Panc1 (cell line): ENCODE results near the gene SMARCA1. TPM values are rescaled to one million over a fixed set of nuclear protein-coding genes. Genes with fewer than 3 reads are reported as not detected.

Experiments used
- ATAC-seq: fragments of 200-7000 bp; cut with Tn5 transposase; 2 replicates; pipeline ENCODE4 v1.9.1; 2020; ENCODE audit warnings: mild to moderate bottlenecking, moderate library complexity
- BruUV-seq: library from RNA; stranded (reverse); fragments of 400-500 nt; replicated peaks from 2 replicates; lab custom pipeline; 2021; lab: Mats Ljungman, UMichigan
- CTCF ChIA-PET: fragments of 300-600 bp; sonication (Branson Sonifier 250); formaldehyde crosslinking; loops from one replicate; lab custom pipeline; 2022; ENCODE audit warnings: antibody characterized with exemption; lab: Charles Lee
- POLR2A ChIA-PET: fragments of 300-600 bp; sonication (Branson Sonifier 250); formaldehyde crosslinking; loops from one replicate; lab custom pipeline; 2022; ENCODE audit warnings: antibody characterized with exemption; lab: Charles Lee
- DNase-seq: peaks from one replicate; pipeline ENCODE4 v3.0.0-alpha.2; 2010; ENCODE audit warnings: low read depth, low spot score
- H3K27ac ChIP-seq: 2 replicates; pipeline ENCODE4 v1.5.1; 2011; ENCODE audit warnings: mild to moderate bottlenecking, low read length, inconsistent platforms
- H3K27me3 ChIP-seq: fragments of 200-500 bp; sonication (Bioruptor generic); 2 replicates; pipeline ENCODE4 v1.6.0; 2014; ENCODE audit warnings: low read length, inconsistent platforms; ENCODE audit not compliant: control insufficient read depth, insufficient read depth
- H3K36me3 ChIP-seq: fragments of 200-500 bp; sonication (Bioruptor generic); 2 replicates; pipeline ENCODE4 v1.5.1; 2014; ENCODE audit warnings: inconsistent platforms, mild to moderate bottlenecking, low read length, moderate library complexity; ENCODE audit not compliant: control insufficient read depth, insufficient read depth
- H3K4me1 ChIP-seq: 2 replicates; pipeline ENCODE4 v1.5.1; 2011; ENCODE audit warnings: inconsistent platforms, mild to moderate bottlenecking, low read length, moderate library complexity; ENCODE audit not compliant: control insufficient read depth, insufficient read depth
- H3K4me3 ChIP-seq, 2 experiments: 2 replicates each; pipeline ENCODE4 v1.5.1; 2011 to 2012; ENCODE audit warnings: low read depth in 2 of 2, low read length in 2 of 2, mild to moderate bottlenecking in 2 of 2, inconsistent platforms in 1 of 2, moderate library complexity in 1 of 2
- H3K9me3 ChIP-seq: fragments of 200-500 bp; sonication (Bioruptor generic); 2 replicates; pipeline ENCODE4 v1.5.1; 2014; ENCODE audit warnings: low read depth, mild to moderate bottlenecking, inconsistent platforms, low read length, moderate library complexity; ENCODE audit not compliant: control insufficient read depth, insufficient read depth
- POLR2AphosphoS5 ChIP-seq: IDR thresholded peaks from 2 replicates; pipeline ENCODE4 v1.6.1; 2012; ENCODE audit warnings: mild to moderate bottlenecking, low read depth, low read length, moderate library complexity
- SIN3A ChIP-seq: IDR thresholded peaks from 2 replicates; pipeline ENCODE4 v1.6.1; 2012; ENCODE audit warnings: low read depth, mild to moderate bottlenecking, low read length, moderate library complexity, borderline replicate concordance; ENCODE audit not compliant: insufficient read depth
- TCF7L2 ChIP-seq: IDR thresholded peaks from 2 replicates; pipeline ENCODE4 v1.6.1; 2011; ENCODE audit warnings: mild to moderate bottlenecking, low read depth, low read length, inconsistent platforms
- in situ Hi-C: cut with HindIII; loops from 2 replicates; pipeline ENCODE4 v1.10.0; 2016; ENCODE audit warnings: low sequenced_read_pairs, low pct_unique_long_range_greater_than_20kb
- intact Hi-C: fragments of 100-400 bp; cut with micrococcal nuclease; formaldehyde crosslinking; loops from one replicate; pipeline ENCODE4 v1.10.0; 2022; ENCODE audit not compliant: unreplicated experiment
- total RNA-seq: library from RNA; stranded (reverse); gene quantifications from one replicate; pipeline ENCODE4 v1.2.1, GENCODE V29; 2021; ENCODE audit not compliant: unreplicated experiment
- TF ChIP-seq, protein P1 (sequence below): fragments of 450-650 bp; IDR thresholded peaks from 2 replicates; pipeline ENCODE4 v1.5.1; 2017; ENCODE audit warnings: mild to moderate bottlenecking
- TF ChIP-seq, protein P2 (sequence below), 2 experiments: IDR thresholded peaks; 2 replicates each; pipeline ENCODE4 v1.6.1; 2011 to 2012; ENCODE audit warnings: low read depth in 2 of 2, control low read depth in 1 of 2, low read length in 1 of 2, mild to moderate bottlenecking in 1 of 2, moderate library complexity in 1 of 2; ENCODE audit not compliant: insufficient read depth in 1 of 2

Gene SMARCA1
- total RNA-seq, 1 experiment from 2014 or later = 130 TPM

DNA sequence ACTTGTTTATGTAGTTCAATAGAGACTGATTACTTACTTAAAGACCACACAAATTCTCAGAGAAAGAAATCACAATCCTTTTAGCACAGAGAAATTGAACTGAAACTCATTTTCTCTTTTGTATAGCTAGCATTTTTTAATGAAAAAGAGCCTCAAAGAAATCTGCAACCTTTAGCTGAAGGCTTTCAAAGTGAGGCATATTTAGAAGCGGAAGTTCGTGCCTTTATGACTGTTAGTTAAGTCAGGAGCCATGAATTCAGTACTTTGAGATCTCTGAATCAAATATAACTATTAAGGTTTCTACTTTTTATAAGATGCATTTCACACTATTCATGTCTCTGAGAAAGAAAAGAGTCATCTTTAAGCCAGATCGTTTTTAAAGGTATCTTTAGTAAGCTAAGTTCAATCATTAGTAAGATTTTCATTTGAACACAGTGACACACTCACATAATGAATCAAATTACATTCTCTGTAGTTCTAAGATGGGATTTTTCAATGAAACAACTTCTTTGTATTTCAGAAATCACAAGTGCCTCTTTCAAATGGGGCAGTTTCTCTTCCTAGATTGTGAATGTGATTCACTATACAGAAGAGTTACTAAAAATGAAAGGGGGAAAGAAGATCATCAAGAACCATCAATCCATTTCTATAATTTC, 61.4 kb downstream of the SMARCA1 start:
- BruUV-seq = no TSS peak
- Histone ChIP-seq H3K27me3 (no peaks in the 10 kb centered on the region), H3K36me3 (peaks cover 34% of the 10 kb centered on the region), H3K9me3 (no peaks in the 10 kb centered on the region), H3K4me3 (no peak overlapping the region), H3K4me1 (no peaks in the 10 kb centered on the region), H3K27ac (no peak overlapping the region)
- intact Hi-C loops = no loop called here
- ChIA-PET CTCF (no interaction called here), POLR2A (no interaction called here)
- ATAC-seq (no peak), DNase-seq (no peak)
- no peak for TF ChIP-seq SIN3A
- TF ChIP-seq TCF7L2 = no peak
- TF ChIP-seq POLR2AphosphoS5 = no peak
- TF ChIP-seq, protein P1, sequence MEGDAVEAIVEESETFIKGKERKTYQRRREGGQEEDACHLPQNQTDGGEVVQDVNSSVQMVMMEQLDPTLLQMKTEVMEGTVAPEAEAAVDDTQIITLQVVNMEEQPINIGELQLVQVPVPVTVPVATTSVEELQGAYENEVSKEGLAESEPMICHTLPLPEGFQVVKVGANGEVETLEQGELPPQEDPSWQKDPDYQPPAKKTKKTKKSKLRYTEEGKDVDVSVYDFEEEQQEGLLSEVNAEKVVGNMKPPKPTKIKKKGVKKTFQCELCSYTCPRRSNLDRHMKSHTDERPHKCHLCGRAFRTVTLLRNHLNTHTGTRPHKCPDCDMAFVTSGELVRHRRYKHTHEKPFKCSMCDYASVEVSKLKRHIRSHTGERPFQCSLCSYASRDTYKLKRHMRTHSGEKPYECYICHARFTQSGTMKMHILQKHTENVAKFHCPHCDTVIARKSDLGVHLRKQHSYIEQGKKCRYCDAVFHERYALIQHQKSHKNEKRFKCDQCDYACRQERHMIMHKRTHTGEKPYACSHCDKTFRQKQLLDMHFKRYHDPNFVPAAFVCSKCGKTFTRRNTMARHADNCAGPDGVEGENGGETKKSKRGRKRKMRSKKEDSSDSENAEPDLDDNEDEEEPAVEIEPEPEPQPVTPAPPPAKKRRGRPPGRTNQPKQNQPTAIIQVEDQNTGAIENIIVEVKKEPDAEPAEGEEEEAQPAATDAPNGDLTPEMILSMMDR = no peak
- TF ChIP-seq, protein P2, sequence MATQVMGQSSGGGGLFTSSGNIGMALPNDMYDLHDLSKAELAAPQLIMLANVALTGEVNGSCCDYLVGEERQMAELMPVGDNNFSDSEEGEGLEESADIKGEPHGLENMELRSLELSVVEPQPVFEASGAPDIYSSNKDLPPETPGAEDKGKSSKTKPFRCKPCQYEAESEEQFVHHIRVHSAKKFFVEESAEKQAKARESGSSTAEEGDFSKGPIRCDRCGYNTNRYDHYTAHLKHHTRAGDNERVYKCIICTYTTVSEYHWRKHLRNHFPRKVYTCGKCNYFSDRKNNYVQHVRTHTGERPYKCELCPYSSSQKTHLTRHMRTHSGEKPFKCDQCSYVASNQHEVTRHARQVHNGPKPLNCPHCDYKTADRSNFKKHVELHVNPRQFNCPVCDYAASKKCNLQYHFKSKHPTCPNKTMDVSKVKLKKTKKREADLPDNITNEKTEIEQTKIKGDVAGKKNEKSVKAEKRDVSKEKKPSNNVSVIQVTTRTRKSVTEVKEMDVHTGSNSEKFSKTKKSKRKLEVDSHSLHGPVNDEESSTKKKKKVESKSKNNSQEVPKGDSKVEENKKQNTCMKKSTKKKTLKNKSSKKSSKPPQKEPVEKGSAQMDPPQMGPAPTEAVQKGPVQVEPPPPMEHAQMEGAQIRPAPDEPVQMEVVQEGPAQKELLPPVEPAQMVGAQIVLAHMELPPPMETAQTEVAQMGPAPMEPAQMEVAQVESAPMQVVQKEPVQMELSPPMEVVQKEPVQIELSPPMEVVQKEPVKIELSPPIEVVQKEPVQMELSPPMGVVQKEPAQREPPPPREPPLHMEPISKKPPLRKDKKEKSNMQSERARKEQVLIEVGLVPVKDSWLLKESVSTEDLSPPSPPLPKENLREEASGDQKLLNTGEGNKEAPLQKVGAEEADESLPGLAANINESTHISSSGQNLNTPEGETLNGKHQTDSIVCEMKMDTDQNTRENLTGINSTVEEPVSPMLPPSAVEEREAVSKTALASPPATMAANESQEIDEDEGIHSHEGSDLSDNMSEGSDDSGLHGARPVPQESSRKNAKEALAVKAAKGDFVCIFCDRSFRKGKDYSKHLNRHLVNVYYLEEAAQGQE (IDR thresholded peaks at IDR 0.05; ENCODE audit: insufficient read depth in 1 of 2, low read depth in 2 of 2, low read length in 1 of 2) = no peak
- in situ Hi-C loops = no loop called here

GRCh38 chrX:129452523-129452922, 70.8 kb downstream of the SMARCA1 start:
- H3K27ac ChIP-seq = no peak overlapping the region
- ATAC-seq (no peak), DNase-seq (no peak)
- ChIA-PET POLR2A (no interaction called here), CTCF (no interaction called here)
- in situ Hi-C loops (no loop called here), intact Hi-C loops (no loop called here)
- no peaks in the 10 kb centered on the region for H3K27me3 ChIP-seq
- peaks cover 15% of the 10 kb centered on the region for H3K36me3 ChIP-seq
- H3K4me3 ChIP-seq = no peak overlapping the region
- H3K4me1 ChIP-seq = no peaks in the 10 kb centered on the region
- H3K9me3 ChIP-seq = no peaks in the 10 kb centered on the region
- TF ChIP-seq, protein P1 = no peak
- TF ChIP-seq, protein P2 (IDR thresholded peaks at IDR 0.05; ENCODE audit: insufficient read depth in 1 of 2, low read depth in 2 of 2, low read length in 1 of 2) = no peak
- TF ChIP-seq TCF7L2 = no peak
- TF ChIP-seq POLR2AphosphoS5 = no peak
- TF ChIP-seq SIN3A = no peak
- BruUV-seq = no TSS peak
